ENCODE measurements around the gene FBXW10B.
"Not testable (repeated sequence)": the region's sequence is repeated elsewhere in the genome, so short reads cannot be mapped to it uniquely, and the experiment has no call there.

GRCh38 chr17:15619331-15620058, at the start of gene FBXW10B:
- not testable (repeated sequence) for TF ChIP-seq CTCF, POLR2AphosphoS5 (IDR thresholded peaks at IDR 0.05)

All from sigmoid colon (tissue), 4 donors.